Limb (tissue), 2 donors: Measurements from ENCODE around the gene LRIT3.
A peak's percentile ranks its signal among the peaks of the same experiment; 100 is the strongest.

Experiments
- DNase-seq, 2 donors: peaks; one replicate each; pipeline ENCODE4 v3.0.0-alpha.2; 2016; ENCODE audit errors: extremely low spot score in 2 of 2

LRIT3 gene

GRCh38 chr4:109890076-109890475, 42.2 kb downstream of the LRIT3 start:
- DNase-seq: no peak

- DNase-seq: no peak
These were observed 54.8 kb downstream of the LRIT3 start for GRCh38 chr4:109902559-109903251.

- no peak for DNase-seq
These were observed 60.8 kb downstream of the LRIT3 start for GRCh38 chr4:109908731-109909130.

- DNase-seq: no peak
These were observed 62.3 kb downstream of the LRIT3 start for GRCh38 chr4:109910256-109910655.

- no peak for DNase-seq
These were observed 65.0 kb downstream of the LRIT3 start, which contains the start of gene EGF for GRCh38 chr4:109912706-109913595. Gene EGF, plus strand, starts transcription at chr4:109912883. Its CDS starts 453 bp downstream, at chr4:109913336.

- no peak for DNase-seq
These were observed 65.8 kb downstream of the LRIT3 start for GRCh38 chr4:109913596-109914241.

GRCh38 chr4:109914322-109914721, 66.4 kb downstream of the LRIT3 start:
- no peak for DNase-seq

GRCh38 chr4:109915385-109916026, 67.6 kb downstream of the LRIT3 start:
- DNase-seq: no peak

GRCh38 chr4:109916027-109916409, 68.1 kb downstream of the LRIT3 start:
- no peak for DNase-seq

- DNase-seq: peak; percentile 30 to 38
These were observed 73.5 kb downstream of the LRIT3 start for GRCh38 chr4:109921384-109921808.
